H1 (cell line): ENCODE results near the gene TMEM178B. TPM values are rescaled to one million over a fixed set of nuclear protein-coding genes. Genes with fewer than 3 reads are reported as not detected.

ENCODE experiments used
- CTCF ChIA-PET: fragments of 300-600 bp; sonication (Branson Sonifier 250); formaldehyde crosslinking; loops from one replicate; lab custom pipeline; 2021; ENCODE audit not compliant: partially characterized antibody; lab: Charles Lee
- POLR2A ChIA-PET: fragments of 300-600 bp; sonication (Branson Sonifier 250); formaldehyde crosslinking; loops from one replicate; lab custom pipeline; 2021; ENCODE audit warnings: inconsistent platforms; ENCODE audit not compliant: partially characterized antibody; lab: Charles Lee
- DNase-seq, 2 experiments: peaks; one replicate each; pipeline versions ENCODE4 v3.0.0 to v3.0.0-alpha.2; 2010 to 2022; ENCODE audit warnings: low spot score in 2 of 2, low read depth in 1 of 2, mixed read lengths in 1 of 2
- FAIRE-seq: peaks from 2 replicates; lab custom pipeline; 2011; peaks lifted over from hg19 to GRCh38; lab: Jason Lieb, UNC
- H2AFZ ChIP-seq: 2 replicates; pipeline ENCODE4 v1.8.1; 2012; ENCODE audit warnings: low read length, inconsistent platforms
- H2AK5ac ChIP-seq: 2 replicates; pipeline ENCODE4 v1.6.1; 2013; ENCODE audit warnings: low read depth, low read length
- H2BK120ac ChIP-seq: replicated peaks from 2 replicates; pipeline ENCODE3; 2013; ENCODE audit warnings: low read depth, low read length, inconsistent platforms
- H2BK12ac ChIP-seq: 2 replicates; pipeline ENCODE4 v1.6.1; 2013; ENCODE audit warnings: low read depth, low read length
- H2BK15ac ChIP-seq: 2 replicates; pipeline ENCODE4 v1.6.1; 2013; ENCODE audit warnings: low read length
- H2BK20ac ChIP-seq: 2 replicates; pipeline ENCODE4 v1.6.1; 2013; ENCODE audit warnings: low read length
- H2BK5ac ChIP-seq: 2 replicates; pipeline ENCODE4 v1.6.1; 2013; ENCODE audit warnings: low read depth, low read length
- H3K14ac ChIP-seq: 2 replicates; pipeline ENCODE4 v1.6.1; 2013; ENCODE audit warnings: inconsistent platforms; ENCODE audit not compliant: insufficient read length
- H3K18ac ChIP-seq: 2 replicates; pipeline ENCODE4 v1.6.1; 2013; ENCODE audit warnings: low read length; ENCODE audit errors: extremely low read depth
- H3K23ac ChIP-seq: 2 replicates; pipeline ENCODE4 v1.6.1; 2013; ENCODE audit warnings: inconsistent platforms; ENCODE audit not compliant: insufficient read length
- H3K23me2 ChIP-seq: 2 replicates; pipeline ENCODE4 v1.6.1; 2013; ENCODE audit warnings: low read depth, low read length
- H3K27ac ChIP-seq: 2 replicates; pipeline ENCODE4 v1.6.1; 2011; ENCODE audit warnings: low read depth, low read length, inconsistent platforms
- H3K27me3 ChIP-seq, 4 experiments: replicated peaks in 1 of 4; 1 replicate in 1 of 4; 2 replicates in 3 of 4; pipeline versions ENCODE4 v1.6.1 to v1.8.1; 2011 to 2013; ENCODE audit warnings: low read length in 3 of 4, mild to moderate bottlenecking in 3 of 4, inconsistent platforms in 2 of 4, mixed read lengths in 2 of 4, moderate library complexity in 1 of 4; ENCODE audit not compliant: control insufficient read depth in 3 of 4, insufficient read depth in 3 of 4; ENCODE audit errors: extremely low read depth in 1 of 4
- H3K36me3 ChIP-seq, 4 experiments: 2 replicates each; pipeline versions ENCODE4 v1.6.1 to v1.8.1; 2011 to 2013; ENCODE audit warnings: mild to moderate bottlenecking in 4 of 4, low read length in 3 of 4, moderate library complexity in 2 of 4, control low read depth in 1 of 4, inconsistent platforms in 1 of 4; ENCODE audit not compliant: insufficient read depth in 4 of 4, control insufficient read depth in 2 of 4
- H3K4ac ChIP-seq: replicated peaks from 2 replicates; pipeline ENCODE3; 2013; ENCODE audit warnings: low read length, low read depth, mixed read lengths, inconsistent platforms; ENCODE audit not compliant: insufficient read length
- H3K4me1 ChIP-seq, 4 experiments: replicated peaks in 1 of 4; 1 replicate in 1 of 4; 2 replicates in 3 of 4; pipeline versions ENCODE4 v1.6.1 to v1.8.1; 2011 to 2013; ENCODE audit warnings: low read length in 3 of 4, inconsistent platforms in 2 of 4, mixed read lengths in 1 of 4; ENCODE audit not compliant: insufficient read depth in 4 of 4, control insufficient read depth in 3 of 4
- H3K4me2 ChIP-seq, 2 experiments: 2 replicates each; pipeline versions ENCODE4 v1.6.1 to v1.8.1; 2011 to 2013; ENCODE audit warnings: low read depth in 2 of 2, low read length in 2 of 2, control low read depth in 1 of 2, inconsistent platforms in 1 of 2, mild to moderate bottlenecking in 1 of 2; ENCODE audit not compliant: insufficient read depth in 1 of 2
- H3K4me3 ChIP-seq, 4 experiments: fragments of 200-600, 300-600 bp in 1 of 4; sonication (generic), shearing (Covaris generic), sonication (Bioruptor Twin) in 1 of 4; 2 replicates each; pipeline versions ENCODE4 v1.5.1 to v1.8.1; 2011 to 2016; ENCODE audit warnings: low read length in 4 of 4, low read depth in 3 of 4, control low read depth in 2 of 4, inconsistent platforms in 2 of 4, mild to moderate bottlenecking in 2 of 4, mixed read lengths in 1 of 4, moderate library complexity in 1 of 4; ENCODE audit not compliant: insufficient read depth in 2 of 4; ENCODE audit errors: extremely low read depth in 1 of 4
- H3K56ac ChIP-seq: replicated peaks from 2 replicates; pipeline ENCODE3; 2013; ENCODE audit warnings: low read depth, mild to moderate bottlenecking, mixed read lengths, low read length, inconsistent platforms; ENCODE audit not compliant: insufficient read length
- H3K79me1 ChIP-seq: 2 replicates; pipeline ENCODE4 v1.6.1; 2013; ENCODE audit warnings: low read depth, low read length, control low read depth
- H3K79me2 ChIP-seq, 2 experiments: 2 replicates each; pipeline versions ENCODE4 v1.6.1 to v1.8.1; 2012 to 2013; ENCODE audit warnings: low read length in 2 of 2, mild to moderate bottlenecking in 2 of 2, inconsistent platforms in 1 of 2; ENCODE audit not compliant: insufficient read depth in 2 of 2, control insufficient read depth in 1 of 2
- H3K9ac ChIP-seq, 4 experiments: replicated peaks in 1 of 4; 1 replicate in 1 of 4; 2 replicates in 3 of 4; pipeline versions ENCODE4 v1.6.1 to v1.8.1; 2011 to 2013; ENCODE audit warnings: low read depth in 3 of 4, low read length in 3 of 4, control low read depth in 2 of 4, mild to moderate bottlenecking in 2 of 4, moderate library complexity in 2 of 4, inconsistent platforms in 1 of 4; ENCODE audit errors: extremely low read depth in 1 of 4
- H3K9me3 ChIP-seq, 2 experiments: 2 replicates each; pipeline versions ENCODE4 v1.6.1 to v1.8.1; 2012 to 2013; ENCODE audit warnings: mild to moderate bottlenecking in 2 of 2, moderate library complexity in 2 of 2, control low read depth in 1 of 2, inconsistent platforms in 1 of 2, low read depth in 1 of 2, low read length in 1 of 2, mixed read lengths in 1 of 2; ENCODE audit not compliant: insufficient read depth in 2 of 2
- H4K20me1 ChIP-seq, 2 experiments: replicated peaks in 1 of 2; 2 replicates each; pipeline versions ENCODE3 to v1.8.1; 2011 to 2013; ENCODE audit warnings: inconsistent platforms in 2 of 2, low read length in 2 of 2, mild to moderate bottlenecking in 1 of 2; ENCODE audit not compliant: insufficient read depth in 2 of 2, control insufficient read depth in 1 of 2
- H4K5ac ChIP-seq: 2 replicates; pipeline ENCODE4 v1.6.1; 2013; ENCODE audit warnings: low read length, low read depth, mixed read lengths, inconsistent platforms; ENCODE audit not compliant: insufficient read length
- H4K8ac ChIP-seq: 2 replicates; pipeline ENCODE4 v1.8.0; 2013; ENCODE audit warnings: mild to moderate bottlenecking, moderate library complexity, low read length, inconsistent platforms; ENCODE audit not compliant: insufficient read depth; ENCODE audit errors: extremely low read depth
- H4K91ac ChIP-seq: replicated peaks from 2 replicates; pipeline ENCODE3; 2013; ENCODE audit warnings: low read length, mixed read lengths, inconsistent platforms; ENCODE audit not compliant: insufficient read length
- JUND ChIP-seq: IDR thresholded peaks from 2 replicates; pipeline ENCODE4 v1.6.1; 2011; ENCODE audit warnings: mild to moderate bottlenecking, improper control_type of control experiment, low read length
- POLR2AphosphoS5 ChIP-seq: IDR thresholded peaks from 2 replicates; pipeline ENCODE4 v1.6.1; 2011; ENCODE audit warnings: low read depth, low read length
- WGBS, 2 experiments: shearing (Covaris generic) in 1 of 2; methylation state at CpG; one replicate each; pipeline versions ENCODE4 v1.1.6 to v1.1.7; 2013 to 2015; ENCODE audit warnings: low lambda C conversion rate in 2 of 2, mixed read lengths in 2 of 2, inconsistent platforms in 1 of 2, low coverage in 1 of 2, missing lambda C conversion rate in 1 of 2; ENCODE audit not compliant: insufficient replicate concordance in 2 of 2, insufficient coverage in 1 of 2, insufficient read length in 1 of 2; ENCODE audit errors: extremely low coverage in 1 of 2, missing lambda C conversion rate in 1 of 2; 5-methylcytosine and 5-hydroxymethylcytosine counted together
- polyA plus RNA-seq, 7 experiments: library from polyadenylated mRNA; depleted of rRNA in 3 of 7; stranded (reverse) in 5 of 7; unstranded in 2 of 7; fragments of >200 nt in 5 of 7; fragments of 200-250 nt in 2 of 7; gene quantifications; 1 replicate in 5 of 7; 2 replicates in 1 of 7; 4 replicates in 1 of 7; pipeline versions ENCODE4 v1.2.1 to v1.2.3, GENCODE V29; 2011 to 2013; ENCODE audit warnings: missing spikeins in 2 of 7, mixed read lengths in 2 of 7
- total RNA-seq: library from RNA; stranded (reverse); fragmentation: NEBNext Ultra II Directional; extraction: Animal tissue kit (Norgen Biotek cat#: 25700); gene quantifications from 2 replicates; pipeline ENCODE4 v1.2.1, GENCODE V29; 2021

TMEM178B gene
- total and polyA plus RNA-seq, 2 of the 8 experiments (the other 6 are each of a cell fraction or from before 2014, with no cell fraction given), result 5.3 to 18.1 TPM

GRCh38 chr7:141362580-141363435, 288.9 kb downstream of the TMEM178B start:
- ChIA-PET POLR2A (interaction anchor here (0.6 kb wide), 1 partner anchor 449 kb away, joined by 3 read pairs; no protein-coding TSS in a partner anchor), CTCF (no interaction called here)
- 0 out of 4 replicates have a peak, but pooled peaks cover 0 to 2% of the 10 kb centered on the region in 2 experiments for H3K9me3 ChIP-seq
- no peak overlapping the region for H3K4me3 ChIP-seq
- no peaks in the 10 kb centered on the region for H3K79me2 ChIP-seq
- H2AFZ ChIP-seq, result no peak overlapping the region
- H4K91ac ChIP-seq, result no peak overlapping the region
- H3K27ac ChIP-seq, result no peak overlapping the region
- DNase-seq (no peak), FAIRE-seq (peak; percentile 36)
- H4K5ac ChIP-seq, result no peak overlapping the region
- no peak overlapping the region for H3K56ac ChIP-seq
- no peaks in the 10 kb centered on the region for H4K20me1 ChIP-seq
- no peak overlapping the region for H2BK20ac ChIP-seq
- whole genome bisulfite sequencing, 2 experiments, result 88% methylated on average over 13 of the region's 13 CpGs; no CpG with 5 or more reads in 1 of the 2 experiments
- no peaks in the 10 kb centered on the region for H3K36me3 ChIP-seq
- peak overlapping the region; percentile 39; the same call in 1 of the 2 replicates for H3K18ac ChIP-seq
- H2BK15ac ChIP-seq, result peak overlapping the region; percentile 23; the same call in 1 of the 2 replicates
- H2BK12ac ChIP-seq, result peak overlapping the region; percentile 35; the same call in 1 of the 2 replicates
- no peaks in the 10 kb centered on the region for H3K27me3 ChIP-seq
- H3K9ac ChIP-seq, result no peak overlapping the region
- no peak for TF ChIP-seq POLR2AphosphoS5
- peak; percentile 46; the same call in 1 of the 2 replicates for TF ChIP-seq JUND
- no peak overlapping the region for H3K4me2 ChIP-seq
- H2BK120ac ChIP-seq, result no peak overlapping the region
- H3K79me1 ChIP-seq, result no peaks in the 10 kb centered on the region; the same call in 1 of the 2 replicates
- 0 out of 2 replicates have a peak overlapping the region, but pooled peaks have one; percentile 38 for H2BK5ac ChIP-seq
- peaks cover 6 to 20% (median 13%) of the 10 kb centered on the region in 4 experiments; a peak in 6 of 7 replicates for H3K4me1 ChIP-seq
- H2AK5ac ChIP-seq, result peak overlapping the region; percentile 70; the same call in 1 of the 2 replicates
- no peak overlapping the region for H3K14ac ChIP-seq
- H3K4ac ChIP-seq, result no peak overlapping the region
- H3K23me2 ChIP-seq, result no peaks in the 10 kb centered on the region; the same call in 1 of the 2 replicates
- no peak overlapping the region for H3K23ac ChIP-seq
- H4K8ac ChIP-seq, result no peak overlapping the region
